OCI-LY7 (cell line): ENCODE measurements around the gene CLCNKB. TPM values are rescaled to one million over a fixed set of nuclear protein-coding genes. Genes with fewer than 3 reads are reported as not detected.

Source experiments
- BruUV-seq: library from RNA; stranded (reverse); fragments of 400-500 nt; replicated peaks from 2 replicates; lab custom pipeline; 2021; lab: Mats Ljungman, UMichigan
- CTCF ChIA-PET: fragments of 300-600 bp; sonication (Branson Sonifier 250); formaldehyde crosslinking; loops from one replicate; lab custom pipeline; 2022; ENCODE audit warnings: antibody characterized with exemption; ENCODE audit not compliant: unreplicated experiment; lab: Charles Lee
- POLR2A ChIA-PET: fragments of 300-600 bp; sonication (Branson Sonifier 250); formaldehyde crosslinking; loops from one replicate; lab custom pipeline; 2022; ENCODE audit warnings: antibody characterized with exemption; lab: Charles Lee
- DNase-seq: peaks from one replicate; pipeline ENCODE4 v3.0.0-alpha.2; 2015; ENCODE audit warnings: low spot score
- H2AFZ ChIP-seq: fragments of 200-600 bp; sonication (generic), shearing (Covaris generic); 2 replicates; pipeline ENCODE4 v1.6.1; 2014; ENCODE audit warnings: mild to moderate bottlenecking, antibody characterized with exemption, low read length, moderate library complexity
- H3K27ac ChIP-seq: fragments of 200-600 bp; sonication (generic); 2 replicates; pipeline ENCODE4 v1.5.1; 2014; ENCODE audit warnings: mixed run types, low read depth, mild to moderate bottlenecking, moderate library complexity, low read length, inconsistent platforms; ENCODE audit not compliant: poor library complexity, severe bottlenecking
- H3K36me3 ChIP-seq: fragments of 200-600 bp; sonication (generic); 2 replicates; pipeline ENCODE4 v1.6.1; 2014; ENCODE audit warnings: mild to moderate bottlenecking, antibody characterized with exemption, low read length, moderate library complexity, mixed read lengths; ENCODE audit not compliant: insufficient read depth
- H3K4me1 ChIP-seq: fragments of 200-600 bp; sonication (generic); 2 replicates; pipeline ENCODE4 v1.5.1; 2014; ENCODE audit warnings: mild to moderate bottlenecking, low read length; ENCODE audit not compliant: insufficient read depth, poor library complexity, severe bottlenecking
- H3K4me2 ChIP-seq: fragments of 200-600 bp; sonication (generic); 2 replicates; pipeline ENCODE4 v1.6.1; 2014; ENCODE audit warnings: mild to moderate bottlenecking, low read length
- H3K4me3 ChIP-seq: fragments of 200-600 bp; sonication (generic); 2 replicates; pipeline ENCODE4 v1.5.1; 2014; ENCODE audit warnings: mild to moderate bottlenecking, low read depth, low read length; ENCODE audit not compliant: poor library complexity, severe bottlenecking
- H3K79me2 ChIP-seq: fragments of 200-600 bp; sonication (generic); 2 replicates; pipeline ENCODE4 v1.6.1; 2016; ENCODE audit warnings: low read depth, mild to moderate bottlenecking, low read length, moderate library complexity, mixed read lengths; ENCODE audit not compliant: insufficient read depth
- H3K9me2 ChIP-seq: fragments of 200-600 bp; sonication (generic); 2 replicates; pipeline ENCODE4 v1.6.1; 2016; ENCODE audit warnings: mild to moderate bottlenecking, low read length, mixed read lengths; ENCODE audit not compliant: insufficient read depth
- H3K9me3 ChIP-seq: fragments of 200-600 bp; sonication (generic); 2 replicates; pipeline ENCODE4 v1.6.1; 2014; ENCODE audit warnings: mild to moderate bottlenecking, mixed run types, low read length, mixed read lengths
- H4K20me1 ChIP-seq: fragments of 200-600 bp; sonication (generic); 2 replicates; pipeline ENCODE4 v1.6.1; 2014; ENCODE audit warnings: mild to moderate bottlenecking, antibody characterized with exemption, low read length, moderate library complexity, mixed read lengths; ENCODE audit not compliant: insufficient read depth
- CTCF ChIP-seq: fragments of 200-600 bp; sonication (generic); conservative IDR thresholded peaks from 2 replicates; pipeline ENCODE4 v1.5.1; 2014; ENCODE audit warnings: mild to moderate bottlenecking, antibody characterized with exemption, low read length, moderate library complexity, mixed read lengths
- EZH2phosphoT487 ChIP-seq: fragments of 200-600 bp; sonication (generic); IDR thresholded peaks from 2 replicates; pipeline ENCODE4 v1.6.1; 2018; ENCODE audit warnings: low read depth, borderline replicate concordance, mild to moderate bottlenecking, mixed run types, antibody characterized with exemption, low read length, moderate library complexity, mixed read lengths
- intact Hi-C: fragments of 100-400 bp; cut with micrococcal nuclease; formaldehyde crosslinking; loops from one replicate; pipeline ENCODE4 v1.10.0; 2022; ENCODE audit not compliant: unreplicated experiment
- total RNA-seq, 2 experiments: library from RNA; depleted of rRNA in 1 of 2; stranded (reverse); fragments of >200 nt in 1 of 2; shearing (Covaris generic) in 1 of 2; gene quantifications; 2 replicates each; pipeline ENCODE4 v1.2.3, GENCODE V29; 2014 to 2022

Gene CLCNKB
- total RNA-seq, 2 experiments from 2014 or later, result not detected

DNA sequence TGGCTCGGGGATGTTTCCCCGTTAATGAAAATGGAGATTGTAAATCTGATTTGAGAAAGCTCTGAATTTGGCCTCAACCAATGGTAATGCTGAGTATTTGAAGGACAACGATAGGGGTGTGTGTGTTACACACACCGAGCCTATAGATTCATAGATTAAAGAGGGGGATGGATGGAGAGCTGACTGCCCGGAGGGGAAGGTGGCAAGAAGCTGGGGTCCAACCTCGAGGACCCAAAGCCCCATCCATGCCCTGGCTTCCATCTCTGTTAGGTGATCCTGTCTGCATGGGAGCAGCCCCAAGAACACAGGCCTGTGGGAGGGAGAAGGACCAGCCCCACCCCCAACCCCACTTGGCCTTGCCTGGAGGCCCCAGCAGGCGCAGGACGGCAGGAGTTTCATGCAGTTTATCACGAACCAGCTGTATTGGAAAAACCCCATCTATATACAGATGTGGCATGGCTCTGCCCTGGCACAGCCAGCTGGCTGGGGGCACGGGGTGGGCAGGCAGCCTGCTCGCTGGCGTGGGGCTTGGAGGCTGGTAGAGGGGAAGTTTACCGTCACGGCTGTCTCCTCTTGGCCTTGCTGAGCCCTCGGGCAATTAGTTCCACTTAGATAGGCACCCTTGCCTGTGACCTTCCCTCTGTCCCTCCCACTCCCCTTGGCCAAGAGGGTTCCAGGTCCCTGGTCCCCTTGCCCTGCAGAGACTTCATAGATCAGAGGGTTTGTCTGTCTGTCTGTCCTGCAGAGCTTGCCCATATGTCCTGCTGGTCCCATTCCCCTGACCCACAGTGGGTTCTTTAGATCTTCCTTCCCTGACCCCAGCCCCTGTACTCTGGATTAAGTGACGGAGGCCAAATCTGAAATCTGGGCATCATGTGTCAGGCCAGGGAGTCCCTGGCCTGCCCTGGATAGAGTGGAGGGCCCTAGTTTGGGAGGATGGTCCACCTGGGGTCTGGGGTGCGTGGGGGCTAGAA lies 28.8 kb upstream of the CLCNKB start:
- no peak overlapping the region; the same call in 1 of the 2 replicates for H3K4me2 ChIP-seq
- ChIA-PET POLR2A (interaction anchor here (0.5 to 0.6 kb wide), 2 partner anchors 28 to 1148 kb away, joined by 3 read pairs; no protein-coding TSS in a partner anchor), CTCF (no interaction called here)
- intact Hi-C loops, result no loop called here
- H3K4me1 ChIP-seq, result peaks cover 21% of the 10 kb centered on the region
- DNase-seq, result no peak
- H3K9me2 ChIP-seq, result no peaks in the 10 kb centered on the region
- no peaks in the 10 kb centered on the region for H3K9me3 ChIP-seq
- no peak overlapping the region for H2AFZ ChIP-seq
- H3K36me3 ChIP-seq, result no peaks in the 10 kb centered on the region
- H3K27ac ChIP-seq, result no peak overlapping the region
- BruUV-seq, result no TSS peak
- no peaks in the 10 kb centered on the region for H3K79me2 ChIP-seq
- H4K20me1 ChIP-seq, result no peaks in the 10 kb centered on the region
- TF ChIP-seq CTCF (no peak), EZH2phosphoT487 (no peak)
- H3K4me3 ChIP-seq, result no peak overlapping the region

- TF ChIP-seq CTCF, result no peak
- TF ChIP-seq EZH2phosphoT487, result no peak
- Histone ChIP-seq H3K79me2 (no peaks in the 10 kb centered on the region), H2AFZ (no peak overlapping the region), H3K4me3 (no peak overlapping the region), H3K4me2 (no peak overlapping the region), H3K9me2 (no peaks in the 10 kb centered on the region), H3K36me3 (no peaks in the 10 kb centered on the region), H3K27ac (no peak overlapping the region), H3K4me1 (peaks cover 21% of the 10 kb centered on the region), H3K9me3 (no peaks in the 10 kb centered on the region), H4K20me1 (no peaks in the 10 kb centered on the region)
- intact Hi-C loops, result no loop called here
- ChIA-PET CTCF (no interaction called here), POLR2A (interaction anchor here (0.5 kb wide), 1 partner anchor 1148 kb away, joined by 3 read pairs; no protein-coding TSS in a partner anchor)
- BruUV-seq, result no TSS peak
- no peak for DNase-seq
These were observed 28.1 kb upstream of the CLCNKB start for GRCh38 chr1:16015491-16015890.
